ENCODE measurements around the gene MTCL1.

Gene MTCL1

DNA sequence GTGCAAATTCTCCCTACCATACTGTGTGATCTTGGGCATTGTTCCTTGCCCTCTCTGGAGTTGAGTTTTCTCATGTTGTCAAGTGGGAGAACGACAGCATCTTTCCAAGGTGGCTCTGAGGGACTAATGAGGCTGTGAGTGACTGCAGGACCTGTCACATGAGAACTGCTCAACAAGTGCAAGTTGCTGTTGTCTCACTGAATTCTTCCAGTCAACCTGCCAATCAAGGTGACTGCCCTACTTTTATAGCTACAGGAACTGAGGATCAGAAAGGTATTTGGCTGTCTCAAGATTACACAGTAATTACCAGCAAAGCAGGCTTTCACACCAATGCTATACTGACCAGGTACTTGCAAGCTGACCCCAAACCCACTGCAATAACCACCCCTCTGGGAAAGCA is 137.6 kb downstream of the MTCL1 start:
- in situ Hi-C loops (cut with MboI; ENCODE audit: low sequenced_read_pairs, unreplicated experiment) = no loop called here
- no peak for DNase-seq (ENCODE audit: low spot score)
- TF ChIP-seq, protein P1, sequence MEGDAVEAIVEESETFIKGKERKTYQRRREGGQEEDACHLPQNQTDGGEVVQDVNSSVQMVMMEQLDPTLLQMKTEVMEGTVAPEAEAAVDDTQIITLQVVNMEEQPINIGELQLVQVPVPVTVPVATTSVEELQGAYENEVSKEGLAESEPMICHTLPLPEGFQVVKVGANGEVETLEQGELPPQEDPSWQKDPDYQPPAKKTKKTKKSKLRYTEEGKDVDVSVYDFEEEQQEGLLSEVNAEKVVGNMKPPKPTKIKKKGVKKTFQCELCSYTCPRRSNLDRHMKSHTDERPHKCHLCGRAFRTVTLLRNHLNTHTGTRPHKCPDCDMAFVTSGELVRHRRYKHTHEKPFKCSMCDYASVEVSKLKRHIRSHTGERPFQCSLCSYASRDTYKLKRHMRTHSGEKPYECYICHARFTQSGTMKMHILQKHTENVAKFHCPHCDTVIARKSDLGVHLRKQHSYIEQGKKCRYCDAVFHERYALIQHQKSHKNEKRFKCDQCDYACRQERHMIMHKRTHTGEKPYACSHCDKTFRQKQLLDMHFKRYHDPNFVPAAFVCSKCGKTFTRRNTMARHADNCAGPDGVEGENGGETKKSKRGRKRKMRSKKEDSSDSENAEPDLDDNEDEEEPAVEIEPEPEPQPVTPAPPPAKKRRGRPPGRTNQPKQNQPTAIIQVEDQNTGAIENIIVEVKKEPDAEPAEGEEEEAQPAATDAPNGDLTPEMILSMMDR (IDR thresholded peaks at IDR 0.05; ENCODE audit: borderline replicate concordance, control extremely low read depth, extremely low read depth, insufficient read depth, missing control alignments) = no peak

DNA sequence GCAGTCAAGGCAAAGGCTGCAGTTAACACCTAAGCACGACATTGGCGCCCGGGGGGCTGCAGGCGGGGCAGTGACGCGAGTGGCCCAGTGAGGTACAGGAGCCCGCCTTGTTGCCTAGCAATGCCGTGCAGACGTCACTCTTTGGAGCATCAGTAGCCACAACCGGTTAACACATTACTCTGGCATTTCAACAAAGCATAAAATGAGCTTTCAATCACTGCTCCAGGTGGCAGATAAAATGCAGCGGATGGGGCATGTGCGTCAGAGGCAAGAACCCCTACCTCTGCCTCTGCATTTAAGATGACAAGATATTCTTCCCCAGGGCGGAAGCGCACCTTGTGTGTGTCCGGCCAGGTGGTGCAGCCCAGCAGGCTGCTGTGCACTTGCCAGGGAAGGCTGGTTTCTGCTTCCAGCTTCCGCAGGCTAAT is 139.4 kb downstream of the MTCL1 start:
- DNase-seq (ENCODE audit: low spot score) = no peak
- TF ChIP-seq, protein P1 (IDR thresholded peaks at IDR 0.05; ENCODE audit: borderline replicate concordance, control extremely low read depth, extremely low read depth, insufficient read depth, missing control alignments) = no peak
- in situ Hi-C loops (cut with MboI; ENCODE audit: low sequenced_read_pairs, unreplicated experiment) = no loop called here

DNA sequence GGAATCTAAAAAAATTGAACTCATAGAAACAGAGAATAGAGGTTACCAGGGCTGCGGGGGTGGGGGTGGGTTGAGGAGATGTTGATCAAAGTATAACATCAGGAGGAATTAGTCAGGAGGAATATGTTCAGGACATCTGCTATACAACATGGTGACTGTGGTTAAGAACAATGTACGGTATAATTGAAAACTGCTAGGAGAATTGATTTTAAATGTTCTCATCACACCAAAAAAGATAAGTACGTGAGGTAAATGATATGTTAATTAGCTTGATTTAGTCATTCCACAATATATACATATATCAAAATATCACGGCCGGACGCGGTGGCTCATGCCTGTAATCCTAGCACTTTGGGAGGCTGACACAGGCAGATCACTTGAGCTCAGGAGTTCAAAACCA is 140.2 kb downstream of the MTCL1 start:
- TF ChIP-seq, protein P1 (IDR thresholded peaks at IDR 0.05; ENCODE audit: borderline replicate concordance, control extremely low read depth, extremely low read depth, insufficient read depth, missing control alignments) = no peak
- in situ Hi-C loops (cut with MboI; ENCODE audit: low sequenced_read_pairs, unreplicated experiment) = no loop called here
- DNase-seq (ENCODE audit: low spot score) = no peak

DNA sequence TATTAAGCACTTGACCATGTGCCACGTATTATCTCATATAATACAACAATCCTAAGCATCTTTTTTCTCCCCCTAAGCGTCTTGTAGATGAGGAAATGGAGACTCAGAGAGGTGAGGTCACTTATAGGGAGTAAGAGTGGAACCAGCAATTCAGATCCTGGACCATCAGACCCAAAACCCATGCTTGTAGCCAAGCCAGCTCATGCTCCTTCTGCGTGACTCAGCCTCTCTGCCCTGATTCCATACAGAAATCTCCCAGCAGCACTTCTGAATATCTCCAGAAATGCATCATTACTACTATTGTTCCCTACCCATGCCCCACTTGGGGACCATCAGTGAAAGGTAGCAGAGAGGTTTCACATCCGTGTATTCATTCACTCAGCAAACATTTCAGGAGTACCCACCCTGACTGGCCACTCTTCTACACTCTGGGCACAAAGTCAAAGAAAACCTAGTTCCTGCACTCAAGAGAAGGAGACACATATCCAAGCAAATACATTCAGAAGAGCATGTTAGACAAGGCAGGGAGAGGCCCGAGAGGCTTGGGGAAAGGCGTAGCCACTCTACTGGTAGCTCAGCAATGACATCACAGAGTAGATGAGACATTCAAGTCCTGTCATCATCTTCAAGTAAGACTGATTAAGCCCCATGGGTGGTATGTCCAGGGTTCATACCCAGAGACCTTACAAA is 141.9 kb downstream of the MTCL1 start:
- TF ChIP-seq, protein P1 (IDR thresholded peaks at IDR 0.05; ENCODE audit: borderline replicate concordance, control extremely low read depth, extremely low read depth, insufficient read depth, missing control alignments) = no peak
- no peak for DNase-seq (ENCODE audit: low spot score)
- in situ Hi-C loops (cut with MboI; ENCODE audit: low sequenced_read_pairs, unreplicated experiment) = no loop called here

DNA sequence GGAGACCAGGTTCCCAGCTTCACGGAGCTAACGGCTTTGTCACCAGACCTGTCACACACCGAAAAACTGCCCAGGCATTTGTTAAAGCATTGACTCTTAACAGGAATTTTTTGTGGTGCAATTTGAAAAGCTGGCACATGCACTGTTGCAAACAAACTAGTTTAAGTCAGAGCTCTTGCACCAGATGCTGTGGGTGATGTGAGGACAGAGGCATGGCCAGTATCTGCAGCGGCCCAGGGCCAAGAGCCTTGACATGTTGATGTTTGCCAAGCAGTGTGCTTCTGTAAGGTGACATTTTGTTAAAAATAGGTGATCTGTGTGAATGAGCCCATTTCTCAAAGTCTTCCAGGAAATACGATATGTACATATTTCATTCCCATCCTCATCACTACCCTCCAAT is 142.5 kb downstream of the MTCL1 start:
- DNase-seq (ENCODE audit: low spot score) = no peak
- in situ Hi-C loops (cut with MboI; ENCODE audit: low sequenced_read_pairs, unreplicated experiment) = no loop called here
- TF ChIP-seq, protein P1 (IDR thresholded peaks at IDR 0.05; ENCODE audit: borderline replicate concordance, control extremely low read depth, extremely low read depth, insufficient read depth, missing control alignments) = no peak

DNA sequence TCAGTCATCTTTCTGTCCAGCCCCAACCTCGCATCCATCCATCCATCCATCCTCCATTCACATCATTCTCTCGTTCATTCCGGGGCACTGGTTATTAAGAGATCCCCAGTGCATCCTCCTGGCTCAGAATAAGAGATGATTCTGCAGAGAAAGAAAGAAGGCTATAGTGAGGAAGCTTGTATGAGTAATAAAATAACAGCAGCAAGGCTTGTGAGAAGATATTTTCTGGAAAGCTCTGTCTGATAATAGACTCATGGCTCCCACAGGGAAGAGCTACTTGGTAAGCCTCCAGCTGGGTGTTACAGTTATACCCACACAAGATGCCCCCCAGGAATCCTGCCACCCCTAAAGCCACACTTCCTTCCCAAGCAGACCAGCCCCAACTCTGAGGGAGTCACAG is 143.2 kb downstream of the MTCL1 start:
- DNase-seq (ENCODE audit: low spot score) = no peak
- TF ChIP-seq, protein P1 (IDR thresholded peaks at IDR 0.05; ENCODE audit: borderline replicate concordance, control extremely low read depth, extremely low read depth, insufficient read depth, missing control alignments) = no peak
- in situ Hi-C loops (cut with MboI; ENCODE audit: low sequenced_read_pairs, unreplicated experiment) = no loop called here

Data from GM13976 (cell line).